Epithelial cell of esophagus (primary cell): ENCODE results near the gene IFI16.

Experiments used
- DNase-seq: peaks from one replicate; pipeline ENCODE4 v3.0.0; 2010; ENCODE audit warnings: low read depth
- H3K4me3 ChIP-seq: 2 replicates; pipeline ENCODE4 v1.5.1; 2011; ENCODE audit warnings: mild to moderate bottlenecking, low read length, control low read depth
- CTCF ChIP-seq: IDR thresholded peaks from 2 replicates; pipeline ENCODE4 v1.5.1; 2011; ENCODE audit warnings: low read depth, mild to moderate bottlenecking, low read length, control low read depth, inconsistent platforms; ENCODE audit not compliant: insufficient read depth; ENCODE audit errors: missing control alignments

Gene IFI16

GRCh38 chr1:159068886-159069285, 59.2 kb downstream of the IFI16 start:
- TF ChIP-seq CTCF = no peak
- H3K4me3 ChIP-seq = no peak overlapping the region
- DNase-seq = peak; percentile 73

GRCh38 chr1:159071970-159072582, 62.4 kb downstream of the IFI16 start:
- H3K4me3 ChIP-seq = no peak overlapping the region
- peak; percentile 80 for DNase-seq
- TF ChIP-seq CTCF = peak; percentile 70

- no peak within 1 kb of the TSS for H3K4me3 ChIP-seq
- no peak for DNase-seq
- TF ChIP-seq CTCF = no peak
Observed at GRCh38 chr1:159076438-159077119, 66.9 kb downstream of the IFI16 start, which contains the start of gene AIM2. Gene AIM2 (minus strand): TSS chr1:159076766. CDS start chr1:159073499, 3,267 bp downstream.

- no peak for DNase-seq
- H3K4me3 ChIP-seq = no peak overlapping the region
- no peak for TF ChIP-seq CTCF
Observed at GRCh38 chr1:159077120-159077961, 67.6 kb downstream of the IFI16 start.

GRCh38 chr1:159079525-159079924, 69.8 kb downstream of the IFI16 start:
- DNase-seq = no peak

GRCh38 chr1:159081626-159082025, 71.9 kb downstream of the IFI16 start:
- no peak for TF ChIP-seq CTCF
- no peak overlapping the region for H3K4me3 ChIP-seq
- no peak for DNase-seq

More at GRCh38 chr1:159079525-159079924, 69.8 kb downstream of the IFI16 start:
- H3K4me3 ChIP-seq = no peak overlapping the region
- no peak for TF ChIP-seq CTCF
